Measurements from ENCODE around the gene RNLS. TPM values are rescaled to one million over a fixed set of nuclear protein-coding genes. Genes with fewer than 3 reads are reported as not detected.

The RNLS gene
- total and polyA plus RNA-seq, 2 of the 4 experiments (the other 2 are of a cell fraction) = 4.5 to 7.0 TPM

DNA sequence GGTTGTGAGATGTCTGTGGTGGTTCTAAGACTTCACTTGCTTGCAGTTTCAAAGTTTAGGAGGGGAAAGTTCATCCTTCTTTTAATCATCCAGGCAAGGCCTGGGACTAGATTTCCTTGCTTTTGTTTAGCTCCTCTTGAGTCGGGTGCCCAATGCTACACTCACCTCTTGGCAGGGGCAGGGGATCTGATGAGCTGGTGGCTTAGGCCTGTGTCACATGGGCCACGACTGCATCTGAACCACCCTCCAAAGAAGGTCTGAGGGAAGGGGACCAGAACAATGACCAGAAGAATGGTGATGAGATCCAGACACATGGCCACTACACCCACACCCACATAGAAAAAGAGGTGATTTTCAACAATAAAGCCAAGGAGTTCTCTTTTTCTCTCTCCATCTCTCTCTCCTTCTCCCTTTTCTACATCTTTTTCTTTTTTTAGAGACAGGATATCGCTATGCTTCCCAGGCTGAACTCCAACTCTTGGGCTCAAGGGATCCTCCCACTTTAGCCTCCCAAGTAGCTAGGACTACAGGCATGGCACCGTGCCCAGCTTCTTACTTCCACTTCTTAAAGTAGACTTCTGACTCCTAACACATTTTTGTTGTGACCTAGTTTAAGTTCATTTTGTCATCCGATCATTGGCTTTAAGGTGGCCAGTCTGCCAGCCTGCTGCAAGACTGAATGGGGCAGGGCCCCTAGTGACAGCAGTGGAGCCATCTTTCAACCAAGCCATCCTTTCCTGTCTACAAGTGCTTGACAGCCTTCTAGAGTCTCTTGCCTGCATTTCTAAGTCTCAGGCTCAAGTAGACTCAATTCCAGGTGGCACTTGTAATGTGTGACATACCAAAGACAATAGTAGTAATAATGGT, 350.9 kb downstream of the RNLS start (continued):
- no peak for TF ChIP-seq MAZ (IDR thresholded peaks at IDR 0.05; ENCODE audit: borderline replicate concordance, low read depth, low read length)

DNA sequence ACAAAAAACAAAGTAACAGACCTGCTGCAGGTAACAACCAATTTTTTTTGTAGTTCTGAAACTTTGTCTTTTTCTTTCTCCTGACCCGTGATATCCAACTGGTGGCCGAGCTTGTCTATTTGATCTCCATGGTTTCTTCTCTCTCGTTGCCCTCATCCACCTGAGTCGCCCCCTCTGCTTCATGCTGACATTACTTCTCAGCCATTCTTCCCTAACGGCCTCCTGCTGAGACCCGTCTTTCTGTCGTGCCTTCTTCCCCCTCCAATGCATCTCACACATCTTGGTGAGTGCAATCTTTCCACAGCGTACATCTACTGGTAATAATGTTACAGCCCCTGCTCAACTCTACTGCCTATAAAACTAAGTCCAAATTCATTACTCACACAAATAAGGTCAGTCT, 352.9 kb downstream of the RNLS start:
- POLR2A ChIA-PET (ENCODE audit: unreplicated experiment) = no interaction called here
- CTCF ChIA-PET = interaction anchor here (0.7 kb wide), 1 partner anchor 18 kb away, joined by 3 read pairs; no protein-coding TSS in a partner anchor
- peaks cover 3% of the 10 kb centered on the region; the same call in 1 of the 2 replicates for H3K4me1 ChIP-seq (ENCODE audit: control insufficient read depth, insufficient read depth, low read length)
- in situ Hi-C loops (cut with MboI; ENCODE audit: low sequenced_read_pairs) = no loop called here
- H3K9me3 ChIP-seq (ENCODE audit: control insufficient read depth, insufficient read depth, low read length) = no peaks in the 10 kb centered on the region
- no peak overlapping the region for H2BK15ac ChIP-seq (ENCODE audit: low read depth, low read length)
- no peak overlapping the region for H2AFZ ChIP-seq (replicated peaks; ENCODE audit: low read length, poor library complexity)
- intact Hi-C loops (cut with micrococcal nuclease) = no loop called here
- no peak overlapping the region for H2AK5ac ChIP-seq (ENCODE audit: low read depth, low read length)
- H3K18ac ChIP-seq (ENCODE audit: low read depth, low read length) = no peak overlapping the region
- no peak overlapping the region for H4K5ac ChIP-seq (ENCODE audit: low read depth, low read length)
- no peak overlapping the region for H3K27ac ChIP-seq (ENCODE audit: insufficient read depth, low read length)
- no peak overlapping the region for H4K91ac ChIP-seq (ENCODE audit: insufficient read depth, low read depth, low read length)
- dilution Hi-C loops (cut with HindIII; ENCODE audit: low sequenced_read_pairs, unreplicated experiment) = no loop called here
- TF ChIP-seq, protein P1, sequence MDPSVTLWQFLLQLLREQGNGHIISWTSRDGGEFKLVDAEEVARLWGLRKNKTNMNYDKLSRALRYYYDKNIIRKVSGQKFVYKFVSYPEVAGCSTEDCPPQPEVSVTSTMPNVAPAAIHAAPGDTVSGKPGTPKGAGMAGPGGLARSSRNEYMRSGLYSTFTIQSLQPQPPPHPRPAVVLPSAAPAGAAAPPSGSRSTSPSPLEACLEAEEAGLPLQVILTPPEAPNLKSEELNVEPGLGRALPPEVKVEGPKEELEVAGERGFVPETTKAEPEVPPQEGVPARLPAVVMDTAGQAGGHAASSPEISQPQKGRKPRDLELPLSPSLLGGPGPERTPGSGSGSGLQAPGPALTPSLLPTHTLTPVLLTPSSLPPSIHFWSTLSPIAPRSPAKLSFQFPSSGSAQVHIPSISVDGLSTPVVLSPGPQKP (IDR thresholded peaks at IDR 0.05; ENCODE audit: borderline replicate concordance, low read depth, low read length) = no peak
- TF ChIP-seq SMC3 (IDR thresholded peaks at IDR 0.05; ENCODE audit: low read depth, low read length) = no peak
- no peak for TF ChIP-seq MAZ (IDR thresholded peaks at IDR 0.05; ENCODE audit: borderline replicate concordance, low read depth, low read length)
- TF ChIP-seq RCOR1 (IDR thresholded peaks at IDR 0.05; ENCODE audit: insufficient replicate concordance, low read length) = no peak
- TF ChIP-seq RAD21 (IDR thresholded peaks at IDR 0.05; ENCODE audit: low read length) = no peak
- TF ChIP-seq FOS (IDR thresholded peaks at IDR 0.05; ENCODE audit: low read depth, low read length) = no peak
- TF ChIP-seq NFE2L2 (IDR thresholded peaks at IDR 0.05; ENCODE audit: low read depth, low read length) = no peak
- H3K9ac ChIP-seq (ENCODE audit: low read depth, low read length) = no peak overlapping the region
- no peaks in the 10 kb centered on the region for H4K20me1 ChIP-seq (ENCODE audit: insufficient read depth, low read length)
- no TSS peak for BruUV-seq (replicated peaks)
- DNase-seq = no peak
- H3K79me1 ChIP-seq (ENCODE audit: low read depth in 1 of 2, low read length in 2 of 2) = no peaks in the 10 kb centered on the region
- no peak overlapping the region for H4K8ac ChIP-seq (ENCODE audit: low read depth in 2 of 2, low read length in 2 of 2)
- H2BK20ac ChIP-seq (ENCODE audit: low read depth, low read length) = no peak overlapping the region
- H3K27me3 ChIP-seq (ENCODE audit: control insufficient read depth, insufficient read depth, low read length) = no peaks in the 10 kb centered on the region
- H3K14ac ChIP-seq (replicated peaks; ENCODE audit: low read depth, low read length) = no peak overlapping the region
- H2AK9ac ChIP-seq (replicated peaks; ENCODE audit: low read depth, low read length, poor library complexity) = no peak overlapping the region
- no peak overlapping the region for H3K4ac ChIP-seq (ENCODE audit: low read depth, low read length)
- H3K36me3 ChIP-seq (ENCODE audit: control insufficient read depth, insufficient read depth, low read length) = no peaks in the 10 kb centered on the region
- no peak overlapping the region for H3K4me3 ChIP-seq (ENCODE audit: insufficient read depth, low read depth, low read length)
- H2BK120ac ChIP-seq (ENCODE audit: low read depth, low read length) = no peak overlapping the region
- ATAC-seq (ENCODE audit: low read depth) = no peak
- H2BK5ac ChIP-seq (ENCODE audit: low read depth, low read length, poor library complexity, severe bottlenecking) = no peak overlapping the region
- H3K9me1 ChIP-seq (ENCODE audit: insufficient read depth, low read length) = 0 out of 2 replicates have a peak, but pooled peaks cover 2% of the 10 kb centered on the region
- no peak overlapping the region for H3K56ac ChIP-seq (ENCODE audit: extremely low read depth, insufficient read depth, low read length)
- H3K4me2 ChIP-seq (ENCODE audit: low read depth, low read length) = no peak overlapping the region
- no peak overlapping the region for H3K23ac ChIP-seq (ENCODE audit: low read depth, low read length)
- 69% methylated on average over 7 of the region's 8 CpGs; no CpG with 5 or more reads in 1 of the 2 experiments for WGBS, 2 experiments (ENCODE audit: extremely low coverage in 2 of 2, insufficient read length in 1 of 2)

Data from IMR-90 (cell line).